Common myeloid progenitor, CD34-positive (primary cell): ENCODE measurements around the gene NHERF1.

ENCODE experiments used
- CTCF ChIA-PET: fragments of 350-600 bp; sonication (Branson Sonifier 250); formaldehyde crosslinking; loops from one replicate; lab custom pipeline; 2021; ENCODE audit warnings: antibody characterized with exemption; lab: Charles Lee
- POLR2A ChIA-PET: fragments of 350-600 bp; sonication (Branson Sonifier 250); formaldehyde crosslinking; loops from one replicate; lab custom pipeline; 2021; ENCODE audit warnings: antibody characterized with exemption; lab: Charles Lee
- DNase-seq, 3 donors: peaks; one replicate each; pipeline versions ENCODE4 v3.0.0 to v3.0.0-alpha.2; 2013
- H3K27ac ChIP-seq, 2 experiments: 1 replicate in 1 of 2; 2 replicates in 1 of 2; pipeline ENCODE4 v1.7.0; 2013; ENCODE audit warnings: inconsistent platforms in 2 of 2, low read length in 2 of 2, mild to moderate bottlenecking in 2 of 2, low read depth in 1 of 2, moderate library complexity in 1 of 2; ENCODE audit not compliant: severe bottlenecking in 2 of 2, insufficient read depth in 1 of 2, poor library complexity in 1 of 2
- H3K27me3 ChIP-seq, 5 experiments: replicated peaks in 2 of 5; 1 replicate in 3 of 5; 2 replicates in 2 of 5; pipeline versions ENCODE4 v1.6.1 to v1.7.0; 2013; ENCODE audit warnings: low read length in 4 of 5, mild to moderate bottlenecking in 2 of 5, moderate library complexity in 2 of 5, inconsistent platforms in 1 of 5; ENCODE audit not compliant: insufficient read depth in 5 of 5, control insufficient read depth in 4 of 5
- H3K36me3 ChIP-seq, 4 experiments: 1 replicate in 2 of 4; 2 replicates in 2 of 4; pipeline versions ENCODE4 v1.6.1 to v1.7.0; 2013; ENCODE audit warnings: low read length in 3 of 4, control low read depth in 1 of 4, mild to moderate bottlenecking in 1 of 4; ENCODE audit not compliant: control insufficient read depth in 4 of 4, insufficient read depth in 4 of 4
- H3K4me1 ChIP-seq, 4 experiments: 1 replicate in 3 of 4; 2 replicates in 1 of 4; pipeline versions ENCODE4 v1.6.1 to v1.7.1; 2013; ENCODE audit warnings: low read length in 3 of 4, mild to moderate bottlenecking in 3 of 4, control low read depth in 1 of 4, inconsistent platforms in 1 of 4, moderate library complexity in 1 of 4; ENCODE audit not compliant: control insufficient read depth in 4 of 4, insufficient read depth in 4 of 4; ENCODE audit errors: control extremely low read depth in 1 of 4
- H3K4me3 ChIP-seq, 7 experiments: 1 replicate in 4 of 7; 2 replicates in 3 of 7; pipeline versions ENCODE4 v1.5.1 to v1.7.0; 2013; ENCODE audit warnings: mild to moderate bottlenecking in 7 of 7, low read length in 6 of 7, moderate library complexity in 6 of 7, inconsistent platforms in 2 of 7, low read depth in 2 of 7, control low read depth in 1 of 7; ENCODE audit not compliant: insufficient read depth in 4 of 7, control insufficient read depth in 1 of 7; ENCODE audit errors: extremely low read depth in 1 of 7
- H3K9me3 ChIP-seq, 5 experiments: 1 replicate in 4 of 5; 2 replicates in 1 of 5; pipeline versions ENCODE4 v1.6.1 to v1.7.1; 2013; ENCODE audit warnings: low read length in 4 of 5, mild to moderate bottlenecking in 2 of 5, inconsistent platforms in 1 of 5, low read depth in 1 of 5, moderate library complexity in 1 of 5; ENCODE audit not compliant: control insufficient read depth in 4 of 5, insufficient read depth in 2 of 5; ENCODE audit errors: control extremely low read depth in 1 of 5
- WGBS: methylation state at CpG from one replicate; pipeline ENCODE4 v1.1.5; 2013; ENCODE audit not compliant: insufficient coverage; 5-methylcytosine and 5-hydroxymethylcytosine counted together

Gene NHERF1

GRCh38 chr17:74800531-74800930 lies 52.1 kb downstream of the NHERF1 start:
- Histone ChIP-seq H3K9me3 (no peaks in the 10 kb centered on the region), H3K4me1 (peaks cover 0 to 10% (median 2%) of the 10 kb centered on the region in 4 experiments), H3K4me3 (no peak overlapping the region), H3K27ac (no peak overlapping the region), H3K36me3 (peaks cover 0 to 71% (median 44%) of the 10 kb centered on the region in 4 experiments), H3K27me3 (no peaks in the 10 kb centered on the region)
- ChIA-PET POLR2A (no interaction called here), CTCF (interaction anchor here (2.2 kb wide), 1 partner anchor 61 kb away, joined by 7 read pairs; no protein-coding TSS in a partner anchor)
- DNase-seq: no peak
- WGBS: 100% methylated on average over 7 of the region's 7 CpGs

GRCh38 chr17:74801896-74802295 lies 53.5 kb downstream of the NHERF1 start:
- WGBS: 97% methylated on average over 7 of the region's 8 CpGs
- DNase-seq: no peak
- Histone ChIP-seq H3K27me3 (peaks cover 0 to 5% (median 0%) of the 10 kb centered on the region in 5 experiments), H3K36me3 (peaks cover 0 to 57% (median 37%) of the 10 kb centered on the region in 4 experiments), H3K4me3 (no peak overlapping the region), H3K4me1 (peaks cover 0 to 7% (median 2%) of the 10 kb centered on the region in 4 experiments), H3K27ac (no peak overlapping the region), H3K9me3 (no peaks in the 10 kb centered on the region)
- POLR2A ChIA-PET: interaction anchor here (0.6 kb wide), 1 partner anchor 229 kb away, joined by 3 read pairs; no protein-coding TSS in a partner anchor
- CTCF ChIA-PET: interaction anchor here (0.8 to 1.0 kb wide), 4 partner anchors 8 to 13 kb away, joined by 3 to 4 read pairs (median 3); no protein-coding TSS in a partner anchor

- peaks cover 0 to 44% (median 28%) of the 10 kb centered on the region in 4 experiments for H3K36me3 ChIP-seq
- POLR2A ChIA-PET: no interaction called here
- H3K27ac ChIP-seq: no peak overlapping the region
- H3K9me3 ChIP-seq: no peaks in the 10 kb centered on the region
- CTCF ChIA-PET: interaction anchor here (10.3 kb wide), 1 partner anchor 11 kb away, joined by 66 read pairs; no protein-coding TSS in a partner anchor
- peaks cover 0 to 11% (median 5%) of the 10 kb centered on the region in 4 experiments for H3K4me1 ChIP-seq
- H3K27me3 ChIP-seq: peaks cover 0 to 5% (median 0%) of the 10 kb centered on the region in 5 experiments
- 99% methylated on average over 11 of the region's 12 CpGs for WGBS
- no peak overlapping the region for H3K4me3 ChIP-seq
- DNase-seq: no peak
Observed at GRCh38 chr17:74803388-74803930, 55.0 kb downstream of the NHERF1 start.

GRCh38 chr17:74803971-74804370 lies 55.5 kb downstream of the NHERF1 start:
- CTCF ChIA-PET: interaction anchor here (10.3 kb wide), 1 partner anchor 12 kb away, joined by 66 read pairs; no protein-coding TSS in a partner anchor
- peaks cover 0 to 5% (median 0%) of the 10 kb centered on the region in 5 experiments for H3K27me3 ChIP-seq
- no peak overlapping the region for H3K27ac ChIP-seq
- peaks cover 0 to 16% (median 10%) of the 10 kb centered on the region in 4 experiments for H3K4me1 ChIP-seq
- WGBS: 87% methylated on average over 4 of the region's 5 CpGs
- no peak for DNase-seq
- POLR2A ChIA-PET: no interaction called here
- no peak overlapping the region for H3K4me3 ChIP-seq
- no peaks in the 10 kb centered on the region for H3K9me3 ChIP-seq
- peaks cover 0 to 39% (median 25%) of the 10 kb centered on the region in 4 experiments for H3K36me3 ChIP-seq

- Histone ChIP-seq H3K4me3 (no peak overlapping the region), H3K36me3 (peaks cover 0 to 32% (median 21%) of the 10 kb centered on the region in 4 experiments), H3K27me3 (peaks cover 0 to 5% (median 0%) of the 10 kb centered on the region in 5 experiments), H3K9me3 (no peaks in the 10 kb centered on the region), H3K27ac (no peak overlapping the region), H3K4me1 (peaks cover 0 to 22% (median 16%) of the 10 kb centered on the region in 4 experiments)
- 93% methylated on average over 6 of the region's 7 CpGs for WGBS
- ChIA-PET POLR2A (no interaction called here), CTCF (interaction anchor here (1.5 to 10.3 kb wide), 4 partner anchors 12 to 53 kb away, joined by 3 to 66 read pairs (median 4); no protein-coding TSS in a partner anchor)
- no peak for DNase-seq
Observed at GRCh38 chr17:74804683-74805082, 56.3 kb downstream of the NHERF1 start.

- Histone ChIP-seq H3K4me3 (no peak overlapping the region), H3K4me1 (peaks cover 0 to 22% (median 16%) of the 10 kb centered on the region in 4 experiments), H3K27me3 (peaks cover 0 to 6% (median 3%) of the 10 kb centered on the region in 5 experiments), H3K9me3 (no peaks in the 10 kb centered on the region), H3K36me3 (peaks cover 0 to 31% (median 12%) of the 10 kb centered on the region in 4 experiments), H3K27ac (no peak overlapping the region)
- 91% methylated on average over 15 of the region's 15 CpGs for WGBS
- POLR2A ChIA-PET: no interaction called here
- CTCF ChIA-PET: interaction anchor here (1.5 to 10.3 kb wide), 4 partner anchors 13 to 52 kb away, joined by 3 to 66 read pairs (median 4); no protein-coding TSS in a partner anchor
- no peak for DNase-seq
Observed at GRCh38 chr17:74805591-74805991, 57.2 kb downstream of the NHERF1 start.

GRCh38 chr17:74806334-74806733 lies 57.9 kb downstream of the NHERF1 start:
- POLR2A ChIA-PET: no interaction called here
- WGBS: 99% methylated on average over 7 of the region's 10 CpGs
- CTCF ChIA-PET: interaction anchor here (1.2 to 10.3 kb wide), 5 partner anchors 9 to 59 kb away, joined by 3 to 66 read pairs (median 5); no protein-coding TSS in a partner anchor
- Histone ChIP-seq H3K36me3 (peaks cover 0 to 26% (median 10%) of the 10 kb centered on the region in 4 experiments), H3K4me3 (no peak overlapping the region), H3K27ac (no peak overlapping the region), H3K4me1 (peaks cover 0 to 22% (median 16%) of the 10 kb centered on the region in 4 experiments), H3K9me3 (no peaks in the 10 kb centered on the region), H3K27me3 (peaks cover 0 to 7% (median 3%) of the 10 kb centered on the region in 5 experiments)
- DNase-seq: no peak
